Right renal pelvis (tissue), 4 donors: Measurements from ENCODE around the gene MT1H. TPM values are rescaled to one million over a fixed set of nuclear protein-coding genes. Genes with fewer than 3 reads are reported as not detected.

Source experiments
- DNase-seq, 4 donors: peaks; one replicate each; pipeline ENCODE4 v3.0.0-alpha.2; 2013; ENCODE audit warnings: low read depth in 4 of 4, low spot score in 3 of 4, missing footprints in 1 of 4
- polyA plus RNA-seq, 4 donors: library from polyadenylated mRNA; unstranded; fragments of 120-200 nt; gene quantifications; one replicate each; pipeline ENCODE4 v1.2.1, GENCODE V29; 2013; ENCODE audit not compliant: insufficient read length in 4 of 4

MT1H gene
- polyA plus RNA-seq, 4 donors = 2.5 to 76.0 (median 16.9) TPM

- DNase-seq = no peak
Observed at GRCh38 chr16:56635441-56635967, 34.1 kb upstream of the MT1H start.

- no peak for DNase-seq
Observed at GRCh38 chr16:56636616-56637413, 32.8 kb upstream of the MT1H start.

- no peak for DNase-seq
Observed at GRCh38 chr16:56637814-56638750, 31.5 kb upstream of the MT1H start, which contains the start of gene MT1A. Gene MT1A, plus strand, starts transcription at chr16:56638666. Its CDS starts 73 bp downstream, at chr16:56638739.

GRCh38 chr16:56639045-56639444 lies 30.6 kb upstream of the MT1H start:
- no peak for DNase-seq

GRCh38 chr16:56640076-56640475 lies 29.5 kb upstream of the MT1H start:
- DNase-seq = no peak

GRCh38 chr16:56641166-56641565 lies 28.4 kb upstream of the MT1H start:
- no peak for DNase-seq

- no peak for DNase-seq
Observed at GRCh38 chr16:56643080-56643778, 26.4 kb upstream of the MT1H start.

DNA sequence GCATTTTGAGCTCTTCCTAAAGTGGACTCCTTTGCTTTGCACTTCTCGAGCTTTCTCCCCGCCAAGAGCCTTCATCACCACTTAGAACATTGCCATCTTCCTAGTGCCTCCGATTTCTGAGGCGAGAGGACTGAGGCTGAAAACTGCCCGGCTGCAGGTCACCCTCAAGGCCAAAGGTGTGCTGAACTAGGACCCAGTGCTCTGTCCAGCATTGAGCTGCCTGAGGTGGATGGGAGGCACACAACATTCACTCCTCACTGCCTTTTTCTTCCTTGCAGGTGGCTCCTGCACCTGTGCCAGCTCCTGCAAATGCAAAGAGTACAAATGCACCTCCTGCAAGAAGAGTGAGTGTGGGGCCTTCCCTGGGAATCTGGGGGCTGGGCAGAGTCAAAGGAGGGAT lies 25.8 kb upstream of the MT1H start:
- no peak for DNase-seq

- no peak for DNase-seq
Observed at GRCh38 chr16:56645311-56645710, 24.3 kb upstream of the MT1H start.

GRCh38 chr16:56645838-56646237 lies 23.8 kb upstream of the MT1H start:
- DNase-seq = no peak

DNA sequence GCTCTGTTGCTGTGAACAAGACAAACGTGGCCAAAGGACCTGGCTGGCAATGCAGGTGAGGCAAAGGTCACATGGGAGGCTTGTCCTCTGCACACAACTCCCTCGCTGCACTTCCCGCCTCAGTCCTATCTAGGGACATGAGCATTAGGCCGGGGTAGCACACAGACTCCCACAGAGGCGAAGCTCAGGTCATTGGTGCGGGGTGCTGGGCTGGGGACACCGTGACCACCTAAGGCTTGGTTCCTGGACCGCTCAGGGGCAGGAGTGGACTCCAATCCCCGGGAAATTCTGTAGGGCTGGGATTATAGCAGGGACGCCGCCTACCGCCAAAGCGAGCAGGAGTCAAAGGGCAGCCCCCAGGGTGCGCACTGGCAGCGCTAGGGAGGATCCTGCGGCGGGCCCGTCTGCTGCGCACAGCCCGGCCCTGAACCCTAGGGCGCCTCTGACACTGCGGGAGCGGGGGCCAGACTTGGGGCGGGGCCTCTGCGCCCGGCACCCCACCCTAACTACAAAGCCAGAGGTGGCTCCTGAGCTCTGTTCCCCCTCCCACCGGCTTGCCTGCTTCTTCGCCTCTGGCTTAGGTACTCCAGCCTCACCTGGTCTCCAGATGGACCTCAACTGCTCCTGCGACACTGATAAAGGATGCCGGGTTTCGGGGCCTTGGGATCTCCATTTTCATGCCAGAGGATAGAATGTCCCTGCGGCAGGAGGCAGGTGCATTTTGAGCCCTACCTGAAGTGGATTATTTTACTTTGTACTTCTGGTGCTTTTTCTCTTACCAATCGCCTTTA lies 21.8 kb upstream of the MT1H start:
- DNase-seq = no peak

DNA sequence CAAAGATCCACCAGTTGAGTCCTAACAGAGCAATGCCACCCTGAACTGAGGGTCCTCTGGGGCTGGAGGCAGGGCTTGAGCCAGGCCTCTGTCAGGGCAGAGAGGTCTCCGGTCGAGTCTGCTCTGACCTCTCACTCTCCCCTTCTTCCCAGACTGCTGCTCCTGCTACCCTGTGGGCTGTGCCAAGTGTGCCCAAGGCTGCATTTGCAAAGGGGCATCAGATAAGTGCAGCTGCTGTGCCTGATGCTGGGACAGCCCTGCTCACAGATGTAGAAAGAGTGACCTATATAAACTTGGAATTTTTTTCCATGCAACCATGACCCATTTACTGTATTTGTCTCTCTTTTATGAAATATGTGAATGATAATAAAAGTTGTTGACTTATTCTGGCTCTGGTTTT lies 20.3 kb upstream of the MT1H start:
- no peak for DNase-seq

- no peak for DNase-seq
Observed at GRCh38 chr16:56649820-56650219, 19.8 kb upstream of the MT1H start.

DNA sequence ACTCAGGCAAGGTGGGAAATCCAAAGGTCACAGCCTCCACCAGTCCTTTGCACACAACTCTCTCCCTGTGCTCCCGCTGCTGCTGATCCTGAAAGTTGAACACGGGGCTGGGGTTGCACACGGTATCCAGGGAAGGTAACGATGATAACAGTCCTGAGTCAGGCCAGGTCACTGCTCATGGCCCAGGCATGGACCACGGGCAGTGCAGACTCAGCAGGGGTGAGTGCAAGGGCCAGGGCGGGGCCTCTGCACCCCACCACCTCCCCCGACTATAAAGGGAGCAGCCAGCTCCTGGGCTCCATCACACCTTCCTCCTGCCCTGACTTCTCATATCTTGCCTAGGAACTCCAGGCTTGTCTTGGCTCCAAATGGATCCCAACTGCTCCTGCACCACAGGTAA lies 18.0 kb upstream of the MT1H start, which contains the start of gene MT1B:
Gene MT1B (plus strand): TSS at position 301 of the 400 bp plus-strand sequence. CDS start 68 bp downstream, at position 369.
- no peak for DNase-seq

GRCh38 chr16:56652600-56652999 lies 17.0 kb upstream of the MT1H start:
- no peak for DNase-seq

DNA sequence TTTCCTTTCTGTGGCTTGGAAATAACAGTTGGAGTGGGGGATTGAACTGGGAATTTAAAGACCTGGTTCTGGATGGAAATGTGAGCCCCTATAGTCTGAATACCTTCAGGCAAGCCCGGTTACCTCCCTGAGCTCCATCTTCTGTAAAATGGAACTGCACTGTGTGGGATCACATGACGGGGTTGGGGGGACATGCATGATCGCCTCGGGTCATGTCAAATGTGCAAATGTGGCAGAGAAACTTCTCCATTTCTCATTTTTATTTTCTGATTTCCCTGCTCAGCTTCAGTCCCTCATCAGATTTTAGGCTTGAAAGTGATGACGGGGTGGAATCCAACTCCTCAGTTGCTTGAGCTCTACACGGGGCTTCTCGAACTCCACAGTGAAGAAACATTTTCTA lies 16.4 kb upstream of the MT1H start:
- no peak for DNase-seq

DNA sequence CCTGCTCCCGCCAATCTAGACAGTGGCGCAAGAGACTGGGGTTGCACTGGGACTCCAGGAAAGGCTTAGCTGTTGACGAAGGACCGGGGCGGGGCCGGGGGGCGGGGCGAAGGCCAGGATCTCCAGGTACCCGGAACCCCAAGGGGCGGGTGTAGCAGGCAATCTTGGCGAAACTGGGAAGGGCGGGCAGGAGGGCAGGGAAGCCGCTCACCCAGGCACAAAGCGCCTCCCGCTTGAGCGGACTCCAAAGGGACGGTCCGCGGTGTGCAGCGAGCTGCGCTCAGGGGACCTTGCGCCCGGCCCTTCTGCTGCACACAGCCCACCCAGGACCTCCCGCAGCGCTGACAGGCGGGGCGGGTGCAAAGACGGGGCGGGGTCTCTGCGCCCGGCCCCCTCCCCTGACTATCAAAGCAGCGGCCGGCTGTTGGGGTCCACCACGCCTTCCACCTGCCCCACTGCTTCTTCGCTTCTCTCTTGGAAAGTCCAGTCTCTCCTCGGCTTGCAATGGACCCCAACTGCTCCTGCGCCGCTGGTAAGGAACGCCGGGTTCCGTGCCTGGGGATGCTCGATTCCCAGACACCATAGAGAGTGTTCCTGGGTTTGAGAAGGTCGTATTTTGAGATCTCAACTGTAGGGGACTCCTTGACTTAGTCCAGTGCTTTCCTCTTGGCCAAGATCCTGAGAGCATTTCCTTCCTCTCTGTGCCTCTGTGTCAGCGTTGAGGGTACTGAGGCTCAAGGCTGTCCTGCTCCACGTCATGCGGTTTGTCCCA lies 11.9 kb upstream of the MT1H start, which contains the start of gene MT1F:
Gene MT1F (plus strand): TSS at position 405 of the 772 bp plus-strand sequence. CDS start 100 bp downstream, at position 505.
- DNase-seq = peak in 3 of 4 donors; percentile 41 to 62 (median 61)

- DNase-seq = no peak
Observed at GRCh38 chr16:56658327-56658875, 11.2 kb upstream of the MT1H start.
